ENCODE results near the gene SLC39A10. TPM values are rescaled to one million over a fixed set of nuclear protein-coding genes. Genes with fewer than 3 reads are reported as not detected.

SLC39A10 gene
- total and polyA plus RNA-seq, 5 donors, result 4.3 to 17.9 (median 13.8) TPM

GRCh38 chr2:195766691-195767090 is 109.7 kb downstream of the SLC39A10 start:
- no peaks in the 10 kb centered on the region for H3K9me3 ChIP-seq (ENCODE audit: control insufficient read depth, low read length)
- no peaks in the 10 kb centered on the region for H3K27me3 ChIP-seq (ENCODE audit: control insufficient read depth, insufficient read depth)
- DNase-seq (no peak), ATAC-seq (no peak)
- whole genome bisulfite sequencing, result 100% methylated on average over 1 of the region's 1 CpG
- H3K27ac ChIP-seq (ENCODE audit: low read length), result no peak overlapping the region
- no peak overlapping the region for H3K4me3 ChIP-seq (ENCODE audit: low read length)
- intact Hi-C loops (cut with DNase I), result no loop called here
- H3K4me1 ChIP-seq (ENCODE audit: control insufficient read depth, insufficient read depth, low read length), result no peaks in the 10 kb centered on the region

DNA sequence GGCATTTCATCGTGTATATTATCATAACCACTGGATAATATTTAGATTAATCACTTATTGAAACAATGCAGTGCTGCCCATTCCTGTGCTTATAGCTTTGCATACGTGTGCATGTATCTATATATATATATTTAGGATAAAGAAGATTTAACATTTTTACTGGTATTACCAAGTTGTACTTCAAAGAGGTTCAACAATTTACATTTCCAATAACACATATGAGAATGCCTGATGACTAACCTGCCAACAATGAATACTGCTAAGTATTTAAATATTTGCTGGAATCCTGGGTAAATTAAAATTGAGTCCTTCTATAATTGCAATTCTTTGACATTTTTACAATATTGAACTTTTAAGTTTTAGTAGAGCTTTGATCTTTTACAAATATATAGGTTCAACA is 111.4 kb downstream of the SLC39A10 start:
- WGBS, result 73% methylated on average over 2 of the region's 2 CpGs
- Histone ChIP-seq H3K4me3 (ENCODE audit: low read length) (no peak overlapping the region), H3K27me3 (ENCODE audit: control insufficient read depth, insufficient read depth) (no peaks in the 10 kb centered on the region), H3K27ac (ENCODE audit: low read length) (no peak overlapping the region), H3K9me3 (ENCODE audit: control insufficient read depth, low read length) (no peaks in the 10 kb centered on the region), H3K4me1 (ENCODE audit: control insufficient read depth, insufficient read depth, low read length) (no peaks in the 10 kb centered on the region)
- DNase-seq, result no peak
- intact Hi-C loops (cut with DNase I), result no loop called here
- no peak for ATAC-seq

DNA sequence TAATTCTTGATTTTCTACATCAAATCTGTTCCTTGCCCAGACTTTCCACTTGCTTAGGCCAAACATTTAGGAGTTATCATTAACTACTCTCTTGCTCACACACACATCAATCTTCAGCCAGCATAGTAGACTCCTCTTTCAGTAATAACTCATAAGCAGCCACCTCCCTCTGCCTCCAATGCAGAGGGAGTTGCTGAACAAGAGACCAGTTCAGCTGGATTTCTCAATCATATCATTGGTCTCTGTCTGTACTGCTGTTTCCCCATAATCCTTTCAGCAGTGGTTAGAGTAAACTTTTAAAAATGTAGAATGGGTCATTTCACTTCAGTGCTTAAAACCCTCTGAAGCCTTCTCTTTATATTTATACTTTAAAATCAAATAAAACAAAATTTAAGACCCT is 112.9 kb downstream of the SLC39A10 start:
- H3K4me1 ChIP-seq (ENCODE audit: control insufficient read depth, insufficient read depth, low read length), result no peaks in the 10 kb centered on the region
- H3K9me3 ChIP-seq (ENCODE audit: control insufficient read depth, low read length), result no peaks in the 10 kb centered on the region
- DNase-seq, result no peak
- no peak overlapping the region for H3K27ac ChIP-seq (ENCODE audit: low read length)
- no peak for ATAC-seq
- no peaks in the 10 kb centered on the region for H3K27me3 ChIP-seq (ENCODE audit: control insufficient read depth, insufficient read depth)
- intact Hi-C loops (cut with DNase I), result no loop called here
- H3K4me3 ChIP-seq (ENCODE audit: low read length), result no peak overlapping the region

- Histone ChIP-seq H3K4me1 (ENCODE audit: control insufficient read depth, insufficient read depth, low read length) (no peaks in the 10 kb centered on the region), H3K27ac (ENCODE audit: low read length) (no peak overlapping the region), H3K9me3 (ENCODE audit: control insufficient read depth, low read length) (no peaks in the 10 kb centered on the region), H3K4me3 (ENCODE audit: low read length) (no peak overlapping the region), H3K27me3 (ENCODE audit: control insufficient read depth, insufficient read depth) (no peaks in the 10 kb centered on the region)
- ATAC-seq (no peak), DNase-seq (no peak)
- 68% methylated on average over 2 of the region's 2 CpGs for WGBS
- intact Hi-C loops (cut with DNase I), result no loop called here
Measured at GRCh38 chr2:195779491-195779890, 122.5 kb downstream of the SLC39A10 start.

- 91% methylated on average over 2 of the region's 2 CpGs for WGBS
- no peaks in the 10 kb centered on the region for H3K27me3 ChIP-seq (ENCODE audit: control insufficient read depth, insufficient read depth)
- intact Hi-C loops (cut with DNase I), result no loop called here
- no peak overlapping the region for H3K27ac ChIP-seq (ENCODE audit: low read length)
- DNase-seq, result no peak
- no peaks in the 10 kb centered on the region for H3K9me3 ChIP-seq (ENCODE audit: control insufficient read depth, low read length)
- no peaks in the 10 kb centered on the region for H3K4me1 ChIP-seq (ENCODE audit: control insufficient read depth, insufficient read depth, low read length)
- H3K4me3 ChIP-seq (ENCODE audit: low read length), result no peak overlapping the region
- no peak for ATAC-seq
Measured at GRCh38 chr2:195782156-195782555, 125.1 kb downstream of the SLC39A10 start.
